NB4 (cell line): Measurements from ENCODE around the gene PROC.

Experiments used
- CTCF ChIP-seq: IDR thresholded peaks from one replicate; pipeline ENCODE4 v1.5.1; 2012; ENCODE audit warnings: low read depth, low read length
- POLR2A ChIP-seq: IDR thresholded peaks from 2 replicates; pipeline ENCODE4 v1.6.1; 2011; ENCODE audit warnings: mild to moderate bottlenecking; ENCODE audit not compliant: insufficient read length; ENCODE audit errors: extremely low read depth

- TF ChIP-seq POLR2A = no peak
- no peak for TF ChIP-seq CTCF
These were observed 41.0 kb upstream of the PROC start for GRCh38 chr2:127377262-127377661.
